ENCODE data around the gene TACC3.

The TACC3 gene

DNA sequence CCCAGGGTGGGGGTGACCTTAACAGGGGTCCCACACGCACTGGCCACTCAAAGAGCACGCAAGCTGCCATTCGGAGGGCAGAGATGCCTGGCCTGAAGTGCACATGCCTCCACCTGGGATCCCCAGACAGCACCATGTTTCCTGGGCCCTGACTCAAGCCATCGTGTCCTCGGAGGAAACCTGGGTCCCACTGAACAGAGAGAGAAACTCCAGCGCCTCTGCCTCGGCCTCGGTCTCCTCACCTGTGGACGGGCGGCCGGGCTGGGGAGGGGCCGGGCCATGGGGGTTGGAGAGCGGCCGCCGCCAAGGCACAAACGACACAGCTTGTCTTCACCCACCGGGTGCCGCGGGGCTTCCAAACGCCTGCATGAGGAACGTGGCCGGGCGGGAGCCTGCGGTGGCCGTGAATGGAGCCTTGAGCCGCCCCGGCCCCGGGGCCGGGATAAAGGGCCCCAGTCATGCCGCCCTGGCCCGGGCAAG is 41.8 kb downstream of the TACC3 start:
- Histone ChIP-seq H3K36me3 (ENCODE audit: insufficient read depth, low read length) (no peaks in the 10 kb centered on the region), H2AFZ (ENCODE audit: low read length, unreplicated experiment) (peak overlapping the region; percentile 50), H3K27ac (ENCODE audit: low read depth, low read length) (no peak overlapping the region), H3K79me2 (ENCODE audit: control insufficient read depth, insufficient read depth, low read length, unreplicated experiment) (no peaks in the 10 kb centered on the region), H3K4me1 (ENCODE audit: control insufficient read depth, insufficient read depth, low read length, unreplicated experiment) (peaks cover 3% of the 10 kb centered on the region), H3K27me3 (ENCODE audit: insufficient read depth, low read length) (no peaks in the 10 kb centered on the region), H3K4me3 (ENCODE audit: low read depth, low read length) (peak overlapping the region; percentile 40; the same call in 1 of the 2 replicates)

DNA sequence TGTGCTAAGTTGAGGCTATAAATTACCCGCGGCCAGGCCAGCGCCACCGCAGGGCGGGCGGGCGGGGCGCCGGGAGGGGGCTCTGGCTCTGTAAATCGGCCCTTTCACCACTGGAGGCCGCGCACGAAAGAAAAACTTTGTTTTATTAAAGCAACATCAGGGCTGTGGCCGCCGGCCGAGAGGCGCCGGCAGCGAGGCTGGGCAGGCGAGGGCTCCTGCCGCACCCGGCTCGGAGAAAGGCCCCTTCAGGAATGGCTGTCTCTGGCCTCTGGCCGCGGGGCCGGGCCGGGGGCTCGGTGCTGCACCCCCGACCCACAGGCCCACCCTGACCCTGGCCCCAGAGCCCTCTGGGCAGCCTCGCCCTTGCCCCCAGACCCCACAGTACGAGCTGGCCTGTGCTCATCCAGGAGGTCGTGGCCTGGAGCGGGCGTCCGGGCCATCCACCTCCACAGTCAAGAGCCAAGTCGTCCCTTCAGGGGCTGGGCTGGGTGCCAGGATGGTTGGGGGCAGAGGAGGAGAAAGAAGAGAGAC is 42.3 kb downstream of the TACC3 start:
- Histone ChIP-seq H3K79me2 (ENCODE audit: control insufficient read depth, insufficient read depth, low read length, unreplicated experiment) (no peaks in the 10 kb centered on the region), H3K27me3 (ENCODE audit: insufficient read depth, low read length) (no peaks in the 10 kb centered on the region), H3K27ac (ENCODE audit: low read depth, low read length) (no peak overlapping the region), H2AFZ (ENCODE audit: low read length, unreplicated experiment) (peak overlapping the region; percentile 50), H3K4me1 (ENCODE audit: control insufficient read depth, insufficient read depth, low read length, unreplicated experiment) (peaks cover 3% of the 10 kb centered on the region), H3K36me3 (ENCODE audit: insufficient read depth, low read length) (no peaks in the 10 kb centered on the region), H3K4me3 (ENCODE audit: low read depth, low read length) (peak overlapping the region; percentile 40; the same call in 1 of the 2 replicates)

DNA sequence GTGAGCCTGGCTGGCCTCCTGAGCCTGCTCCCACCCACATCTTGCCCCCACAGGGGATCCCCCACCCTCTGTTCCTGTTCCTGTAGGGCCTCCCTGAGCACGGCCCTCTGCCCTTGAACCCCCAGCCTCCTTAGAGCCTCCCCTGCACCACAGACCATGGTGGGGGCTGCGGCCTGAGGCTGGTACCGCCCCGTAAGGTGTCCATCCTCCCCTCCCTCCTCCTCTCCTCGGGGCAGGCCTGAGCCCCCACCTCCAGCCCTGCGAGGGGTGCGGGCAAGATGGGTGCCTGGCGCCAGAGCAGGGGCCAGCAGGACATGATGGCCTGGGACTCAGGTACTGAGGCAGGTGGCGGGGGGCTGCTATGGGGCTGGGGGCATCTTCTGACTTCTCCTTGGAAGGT is 43.3 kb downstream of the TACC3 start:
- no peak overlapping the region for H2AFZ ChIP-seq (ENCODE audit: low read length, unreplicated experiment)

DNA sequence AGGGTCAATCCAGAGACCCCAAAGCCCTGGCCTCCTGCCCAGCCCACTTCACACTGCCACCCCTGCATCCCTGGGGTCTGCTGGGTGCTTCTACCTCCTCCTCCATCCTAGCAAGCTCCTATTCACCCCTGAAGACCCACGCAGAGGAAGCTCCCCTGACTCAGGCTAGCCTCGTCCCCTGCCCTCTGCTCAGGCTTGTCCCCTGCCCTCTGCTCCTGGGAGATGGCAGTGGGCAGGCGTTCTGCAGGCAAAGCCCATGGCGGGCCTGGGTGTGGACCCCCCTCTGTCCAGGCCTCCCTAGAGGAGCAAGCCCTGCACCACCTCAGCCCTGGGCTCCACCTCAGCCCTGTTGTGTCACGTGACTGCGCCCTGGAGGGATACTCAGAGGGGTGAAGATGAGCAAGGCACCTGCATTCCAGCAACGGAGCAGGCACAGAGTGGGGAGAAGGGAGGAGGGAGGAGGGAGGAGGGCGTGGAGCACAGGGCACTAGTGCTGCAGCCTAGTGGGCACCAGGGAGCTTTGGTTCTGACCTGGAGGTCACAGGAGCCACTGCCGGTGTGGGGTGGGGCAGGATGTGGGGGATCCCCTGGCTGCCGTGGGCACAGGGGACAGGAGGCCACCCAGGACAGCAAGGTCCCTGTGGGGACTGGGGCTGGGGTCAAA is 44.2 kb downstream of the TACC3 start:
- Histone ChIP-seq H3K79me2 (ENCODE audit: control insufficient read depth, insufficient read depth, low read length, unreplicated experiment) (no peaks in the 10 kb centered on the region), H3K27ac (ENCODE audit: low read depth, low read length) (no peak overlapping the region), H3K27me3 (ENCODE audit: insufficient read depth, low read length) (no peaks in the 10 kb centered on the region), H3K36me3 (ENCODE audit: insufficient read depth, low read length) (no peaks in the 10 kb centered on the region), H2AFZ (ENCODE audit: low read length, unreplicated experiment) (no peak overlapping the region), H3K4me3 (ENCODE audit: low read depth, low read length) (no peak overlapping the region), H3K4me1 (ENCODE audit: control insufficient read depth, insufficient read depth, low read length, unreplicated experiment) (peaks cover 3% of the 10 kb centered on the region)

More for the DNA sequence above, 43.3 kb downstream of the TACC3 start:
- H3K79me2 ChIP-seq (ENCODE audit: control insufficient read depth, insufficient read depth, low read length, unreplicated experiment): no peaks in the 10 kb centered on the region
- H3K4me1 ChIP-seq (ENCODE audit: control insufficient read depth, insufficient read depth, low read length, unreplicated experiment): peaks cover 3% of the 10 kb centered on the region
- H3K4me3 ChIP-seq (ENCODE audit: low read depth, low read length): no peak overlapping the region
- H3K27me3 ChIP-seq (ENCODE audit: insufficient read depth, low read length): no peaks in the 10 kb centered on the region
- H3K27ac ChIP-seq (ENCODE audit: low read depth, low read length): no peak overlapping the region
- H3K36me3 ChIP-seq (ENCODE audit: insufficient read depth, low read length): no peaks in the 10 kb centered on the region

DNA sequence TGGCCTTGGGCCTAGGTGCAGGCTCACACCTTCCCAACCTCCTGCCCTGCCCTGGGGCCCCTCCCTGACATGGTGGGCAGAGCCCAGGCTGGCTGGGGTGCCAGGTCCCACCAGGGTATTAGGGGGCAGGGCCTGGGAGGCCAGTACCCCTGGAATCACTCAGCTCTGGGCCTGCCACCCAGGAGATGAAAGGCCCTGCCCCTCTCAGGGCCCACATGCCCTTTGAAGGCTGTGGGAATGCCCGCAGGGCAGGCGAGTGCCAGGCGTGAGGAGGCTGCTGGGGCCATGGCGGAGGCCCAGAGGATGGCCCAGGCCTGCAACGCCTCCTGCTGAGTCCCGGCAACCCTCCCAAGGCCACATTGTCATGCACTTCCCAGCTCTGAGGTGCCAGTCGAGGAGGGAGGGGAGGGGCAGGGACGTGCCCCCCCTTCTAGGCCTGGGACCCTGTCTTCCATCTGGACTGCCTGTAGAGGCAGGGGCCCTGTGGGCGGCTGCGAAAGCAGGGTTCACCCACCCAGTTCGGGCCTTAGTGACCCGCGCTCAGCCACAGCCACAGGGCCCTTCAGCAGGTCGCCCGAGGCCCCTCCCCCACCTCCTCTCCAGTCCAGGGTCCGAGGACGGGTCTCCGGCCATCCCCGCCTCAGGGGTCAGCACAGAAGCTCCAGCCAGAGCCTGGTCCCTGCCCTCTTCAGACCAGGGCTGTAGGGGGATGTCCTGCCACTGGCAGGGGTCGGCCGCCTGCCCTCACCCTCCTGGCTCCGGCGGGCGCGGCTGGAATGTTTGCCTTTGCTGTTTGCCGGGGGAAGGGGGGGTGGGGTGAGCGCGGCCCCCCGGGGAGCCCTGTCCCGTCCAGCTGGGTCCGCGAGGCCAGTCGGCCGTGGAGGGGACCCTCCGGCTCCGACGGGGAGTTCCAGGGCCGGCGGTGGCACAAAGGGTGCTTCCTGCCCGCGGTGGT is 45.1 kb downstream of the TACC3 start:
- Histone ChIP-seq H2AFZ (ENCODE audit: low read length, unreplicated experiment) (no peak overlapping the region), H3K27me3 (ENCODE audit: insufficient read depth, low read length) (no peaks in the 10 kb centered on the region), H3K79me2 (ENCODE audit: control insufficient read depth, insufficient read depth, low read length, unreplicated experiment) (no peaks in the 10 kb centered on the region), H3K4me3 (ENCODE audit: low read depth, low read length) (no peak overlapping the region), H3K4me1 (ENCODE audit: control insufficient read depth, insufficient read depth, low read length, unreplicated experiment) (peaks cover 3% of the 10 kb centered on the region), H3K27ac (ENCODE audit: low read depth, low read length) (no peak overlapping the region), H3K36me3 (ENCODE audit: insufficient read depth, low read length) (no peaks in the 10 kb centered on the region)

DNA sequence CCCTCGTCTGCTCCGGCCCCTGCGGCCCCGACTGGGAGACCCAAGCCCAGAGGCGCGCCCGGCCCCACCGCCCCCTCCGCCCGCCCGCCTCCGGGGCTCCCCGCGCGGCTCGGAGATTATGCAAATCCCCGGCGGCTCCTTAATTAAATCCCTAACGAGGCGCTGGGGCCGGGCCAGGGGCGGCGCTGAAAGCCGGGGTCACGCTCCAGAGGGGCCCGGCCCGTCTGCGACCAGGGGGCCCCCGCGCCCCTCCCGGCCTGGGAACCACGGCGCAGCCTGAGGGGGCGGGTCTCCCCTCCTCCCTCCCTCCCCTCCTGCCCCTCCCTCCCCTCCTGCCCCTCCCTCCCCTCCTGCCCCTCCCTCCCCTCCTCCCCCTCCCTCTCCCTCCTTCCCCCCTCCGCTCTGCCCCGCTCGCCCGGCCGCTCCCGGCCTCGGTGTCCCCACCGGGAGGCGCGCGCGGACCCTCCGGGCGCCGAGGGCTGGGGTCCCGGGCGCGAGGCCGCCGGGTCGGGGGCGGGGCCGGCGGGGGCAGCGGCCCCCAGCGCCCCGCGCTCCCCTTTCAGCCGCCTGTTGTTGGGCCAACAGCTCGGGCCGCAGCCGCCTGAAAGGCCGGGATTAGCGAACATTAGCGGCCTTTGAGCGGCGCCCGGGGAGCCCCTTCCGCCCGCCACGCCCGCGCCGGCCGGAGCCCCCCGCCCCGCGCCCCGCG is 45.9 kb downstream of the TACC3 start:
- Histone ChIP-seq H3K4me1 (ENCODE audit: control insufficient read depth, insufficient read depth, low read length, unreplicated experiment) (peaks cover 3% of the 10 kb centered on the region), H3K79me2 (ENCODE audit: control insufficient read depth, insufficient read depth, low read length, unreplicated experiment) (no peaks in the 10 kb centered on the region), H3K4me3 (ENCODE audit: low read depth, low read length) (no peak overlapping the region), H3K27me3 (ENCODE audit: insufficient read depth, low read length) (no peaks in the 10 kb centered on the region), H2AFZ (ENCODE audit: low read length, unreplicated experiment) (peak overlapping the region; percentile 50), H3K27ac (ENCODE audit: low read depth, low read length) (no peak overlapping the region), H3K36me3 (ENCODE audit: insufficient read depth, low read length) (no peaks in the 10 kb centered on the region)

DNA sequence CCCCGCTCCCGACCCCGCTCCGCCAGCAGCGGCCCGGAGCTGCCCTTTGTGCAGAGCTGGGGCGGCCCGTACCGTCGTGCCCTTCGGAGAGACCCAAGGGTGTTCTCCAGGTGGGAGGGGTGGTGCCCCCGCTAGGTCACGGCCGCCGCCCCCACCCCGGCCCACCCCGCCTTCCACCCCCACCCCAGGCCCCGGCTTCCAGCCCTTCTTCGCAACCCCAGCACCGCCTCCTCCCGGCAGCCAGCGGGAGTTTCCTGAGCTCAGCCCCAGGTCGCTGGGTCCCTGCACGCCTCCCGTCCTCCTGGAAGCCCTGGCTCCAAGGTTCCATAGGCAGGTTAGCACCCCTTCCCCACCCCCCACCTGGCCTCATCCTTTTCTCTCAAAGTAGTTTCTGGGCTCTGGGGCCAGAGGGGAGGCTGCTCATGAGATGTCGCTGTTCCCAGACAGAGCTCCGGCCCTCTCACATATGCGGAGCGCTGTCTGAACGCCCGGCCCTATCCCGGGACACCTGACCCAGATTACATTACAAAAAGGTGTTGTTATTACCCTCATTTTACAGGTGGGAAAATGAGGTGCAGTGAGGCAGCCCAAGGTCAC is 46.5 kb downstream of the TACC3 start:
- H2AFZ ChIP-seq (ENCODE audit: low read length, unreplicated experiment): peak overlapping the region; percentile 50
- no peaks in the 10 kb centered on the region for H3K27me3 ChIP-seq (ENCODE audit: insufficient read depth, low read length)
- no peaks in the 10 kb centered on the region for H3K36me3 ChIP-seq (ENCODE audit: insufficient read depth, low read length)
- H3K4me3 ChIP-seq (ENCODE audit: low read depth, low read length): no peak overlapping the region
- no peak overlapping the region for H3K27ac ChIP-seq (ENCODE audit: low read depth, low read length)
- peaks cover 3% of the 10 kb centered on the region for H3K4me1 ChIP-seq (ENCODE audit: control insufficient read depth, insufficient read depth, low read length, unreplicated experiment)
- no peaks in the 10 kb centered on the region for H3K79me2 ChIP-seq (ENCODE audit: control insufficient read depth, insufficient read depth, low read length, unreplicated experiment)

DNA sequence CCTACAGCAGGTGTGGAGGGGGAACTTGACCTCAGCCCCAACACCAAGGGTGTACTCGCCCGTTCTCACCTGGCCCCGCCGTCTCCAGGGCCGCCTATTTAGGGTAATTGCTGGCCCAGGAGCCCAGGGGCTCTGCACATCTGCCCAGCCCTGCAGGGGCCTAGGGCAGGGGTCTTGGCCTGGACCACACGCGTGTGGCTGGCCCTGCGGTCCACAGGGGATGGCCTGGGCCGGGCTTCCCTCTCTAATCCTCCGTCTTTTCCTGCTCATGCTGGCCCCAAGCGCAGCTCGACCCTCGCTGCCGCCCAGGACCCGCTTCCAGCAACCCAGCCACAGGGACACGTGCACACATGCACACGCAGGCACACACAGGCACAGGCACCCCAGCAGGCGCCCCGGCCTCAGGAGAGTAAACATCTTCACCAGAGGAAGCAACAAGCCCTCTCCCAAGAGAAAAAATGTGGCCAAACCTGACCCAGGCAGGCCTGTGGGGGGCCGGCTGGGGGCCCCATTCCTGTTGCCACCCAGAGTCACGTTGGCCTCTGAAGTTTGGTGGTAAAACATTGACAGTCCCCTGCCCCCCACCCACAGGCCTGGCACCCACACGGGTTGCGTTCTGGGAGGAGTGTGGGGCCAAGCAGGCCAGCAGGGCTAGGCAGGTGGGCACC is 47.2 kb downstream of the TACC3 start:
- Histone ChIP-seq H3K36me3 (ENCODE audit: insufficient read depth, low read length) (no peaks in the 10 kb centered on the region), H2AFZ (ENCODE audit: low read length, unreplicated experiment) (no peak overlapping the region), H3K27me3 (ENCODE audit: insufficient read depth, low read length) (no peaks in the 10 kb centered on the region), H3K79me2 (ENCODE audit: control insufficient read depth, insufficient read depth, low read length, unreplicated experiment) (no peaks in the 10 kb centered on the region), H3K27ac (ENCODE audit: low read depth, low read length) (no peak overlapping the region), H3K4me1 (ENCODE audit: control insufficient read depth, insufficient read depth, low read length, unreplicated experiment) (peaks cover 3% of the 10 kb centered on the region), H3K4me3 (ENCODE audit: low read depth, low read length) (no peak overlapping the region)

DNA sequence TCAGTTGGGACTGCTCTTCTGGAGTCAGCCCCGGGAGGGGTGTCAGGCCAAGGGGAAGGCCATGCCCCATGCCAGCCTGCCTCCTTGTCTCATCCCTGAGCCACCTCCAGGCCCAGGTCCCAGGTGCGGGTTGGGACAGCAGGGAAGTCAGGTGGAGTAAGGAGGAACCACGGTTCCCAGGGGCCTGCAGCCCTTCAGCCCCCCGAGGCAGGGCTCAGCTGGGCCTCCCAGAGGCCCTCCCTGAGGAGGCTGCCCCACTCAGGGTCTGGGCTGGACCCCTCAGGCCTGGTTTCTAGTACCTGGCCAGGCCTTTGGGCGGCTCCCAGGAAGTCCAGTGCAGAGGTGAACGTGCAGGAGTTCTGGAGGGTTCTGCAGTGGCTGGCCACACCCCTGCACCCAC is 48.4 kb downstream of the TACC3 start:
- H2AFZ ChIP-seq (ENCODE audit: low read length, unreplicated experiment): no peak overlapping the region
- H3K79me2 ChIP-seq (ENCODE audit: control insufficient read depth, insufficient read depth, low read length, unreplicated experiment): no peaks in the 10 kb centered on the region
- H3K4me3 ChIP-seq (ENCODE audit: low read depth, low read length): no peak overlapping the region
- H3K27me3 ChIP-seq (ENCODE audit: insufficient read depth, low read length): no peaks in the 10 kb centered on the region
- H3K36me3 ChIP-seq (ENCODE audit: insufficient read depth, low read length): no peaks in the 10 kb centered on the region
- no peaks in the 10 kb centered on the region for H3K4me1 ChIP-seq (ENCODE audit: control insufficient read depth, insufficient read depth, low read length, unreplicated experiment)
- H3K27ac ChIP-seq (ENCODE audit: low read depth, low read length): no peak overlapping the region

Data from ACC112 (cell line).